ENCODE results near the gene CASP8AP2.

Gene CASP8AP2

GRCh38 chr6:89799756-89800155, 29.9 kb upstream of the CASP8AP2 start:
- H3F3A ChIP-seq (ENCODE audit: insufficient read depth, low read length) = no peaks in the 10 kb centered on the region
- H3K9ac ChIP-seq (ENCODE audit: low read length) = no peak overlapping the region
- H3K4me3 ChIP-seq (ENCODE audit: low read length) = no peak overlapping the region
- no peak for DNase-seq
- H3K9me2 ChIP-seq (replicated peaks; ENCODE audit: insufficient read depth, low read length) = no peaks in the 10 kb centered on the region
- H3K9me3 ChIP-seq (replicated peaks; ENCODE audit: insufficient read depth, low read length) = no peaks in the 10 kb centered on the region
- no peak overlapping the region for H3K4me2 ChIP-seq (ENCODE audit: low read depth, low read length)
- no peaks in the 10 kb centered on the region for H3K27me3 ChIP-seq (replicated peaks; ENCODE audit: insufficient read depth, low read length)
- H3K79me2 ChIP-seq (ENCODE audit: low read length) = peaks cover 66% of the 10 kb centered on the region
- TF ChIP-seq CTCF (IDR thresholded peaks at IDR 0.05; ENCODE audit: low read length) (no peak), EZH2phosphoT487 (IDR thresholded peaks at IDR 0.05; ENCODE audit: low read length) (no peak), EZH2 (optimal IDR thresholded peaks at IDR 0.05; ENCODE audit: low read depth, low read length) (no peak)
- H3K36me3 ChIP-seq (replicated peaks; ENCODE audit: insufficient read depth, low read length) = no peaks in the 10 kb centered on the region; the same call in 1 of the 2 replicates
- H2AFZ ChIP-seq (ENCODE audit: low read length) = no peak overlapping the region
- peaks cover 5% of the 10 kb centered on the region for H3K4me1 ChIP-seq (ENCODE audit: low read length)
- H4K20me1 ChIP-seq (ENCODE audit: insufficient read depth, low read length) = no peaks in the 10 kb centered on the region
- H3K27ac ChIP-seq (ENCODE audit: low read length) = no peak overlapping the region

GRCh38 chr6:89803271-89803670, 26.4 kb upstream of the CASP8AP2 start:
- H4K20me1 ChIP-seq (ENCODE audit: insufficient read depth, low read length) = no peaks in the 10 kb centered on the region; the same call in 1 of the 2 replicates
- no peaks in the 10 kb centered on the region for H3K9me2 ChIP-seq (replicated peaks; ENCODE audit: insufficient read depth, low read length)
- H3K27me3 ChIP-seq (replicated peaks; ENCODE audit: insufficient read depth, low read length) = no peaks in the 10 kb centered on the region
- H2AFZ ChIP-seq (ENCODE audit: low read length) = no peak overlapping the region
- no peaks in the 10 kb centered on the region for H3F3A ChIP-seq (ENCODE audit: insufficient read depth, low read length)
- H3K27ac ChIP-seq (ENCODE audit: low read length) = no peak overlapping the region
- TF ChIP-seq CTCF (IDR thresholded peaks at IDR 0.05; ENCODE audit: low read length) (no peak), EZH2 (optimal IDR thresholded peaks at IDR 0.05; ENCODE audit: low read depth, low read length) (no peak), EZH2phosphoT487 (IDR thresholded peaks at IDR 0.05; ENCODE audit: low read length) (no peak)
- no peaks in the 10 kb centered on the region for H3K4me1 ChIP-seq (ENCODE audit: low read length)
- DNase-seq = no peak
- H3K36me3 ChIP-seq (replicated peaks; ENCODE audit: insufficient read depth, low read length) = no peaks in the 10 kb centered on the region; the same call in 1 of the 2 replicates
- H3K4me3 ChIP-seq (ENCODE audit: low read length) = no peak overlapping the region
- no peaks in the 10 kb centered on the region for H3K9me3 ChIP-seq (replicated peaks; ENCODE audit: insufficient read depth, low read length)
- H3K9ac ChIP-seq (ENCODE audit: low read length) = no peak overlapping the region
- no peak overlapping the region for H3K4me2 ChIP-seq (ENCODE audit: low read depth, low read length)
- H3K79me2 ChIP-seq (ENCODE audit: low read length) = peaks cover 82% of the 10 kb centered on the region

GRCh38 chr6:89805814-89806371, 23.8 kb upstream of the CASP8AP2 start:
- Histone ChIP-seq H4K20me1 (ENCODE audit: insufficient read depth, low read length) (no peaks in the 10 kb centered on the region; the same call in 1 of the 2 replicates), H3K79me2 (ENCODE audit: low read length) (peaks cover 90% of the 10 kb centered on the region)

More at GRCh38 chr6:89805814-89806371, 23.8 kb upstream of the CASP8AP2 start:
- Histone ChIP-seq H3F3A (ENCODE audit: insufficient read depth, low read length) (no peaks in the 10 kb centered on the region), H3K9me3 (replicated peaks; ENCODE audit: insufficient read depth, low read length) (no peaks in the 10 kb centered on the region), H3K4me2 (ENCODE audit: low read depth, low read length) (no peak overlapping the region), H3K27ac (ENCODE audit: low read length) (no peak overlapping the region), H3K27me3 (replicated peaks; ENCODE audit: insufficient read depth, low read length) (no peaks in the 10 kb centered on the region), H3K4me1 (ENCODE audit: low read length) (no peaks in the 10 kb centered on the region), H2AFZ (ENCODE audit: low read length) (no peak overlapping the region), H3K9ac (ENCODE audit: low read length) (no peak overlapping the region), H3K9me2 (replicated peaks; ENCODE audit: insufficient read depth, low read length) (no peaks in the 10 kb centered on the region), H3K4me3 (ENCODE audit: low read length) (no peak overlapping the region), H3K36me3 (replicated peaks; ENCODE audit: insufficient read depth, low read length) (no peaks in the 10 kb centered on the region; the same call in 1 of the 2 replicates)
- TF ChIP-seq EZH2phosphoT487 (IDR thresholded peaks at IDR 0.05; ENCODE audit: low read length) = no peak
- no peak for TF ChIP-seq CTCF (IDR thresholded peaks at IDR 0.05; ENCODE audit: low read length)
- no peak for TF ChIP-seq EZH2 (optimal IDR thresholded peaks at IDR 0.05; ENCODE audit: low read depth, low read length)
- DNase-seq = no peak
